Left ventricle myocardium inferior (tissue), 1 donor: Measurements from ENCODE around the gene PKD1. TPM values are rescaled to one million over a fixed set of nuclear protein-coding genes. Genes with fewer than 3 reads are reported as not detected.

Experiments used
- DNase-seq: peaks from one replicate; pipeline ENCODE4 v3.0.0-alpha.2; 2020
- H3K27ac ChIP-seq: fragments of 200-600 bp; replicated peaks from 2 replicates; pipeline ENCODE4 v1.8.0; 2021
- H3K27me3 ChIP-seq: fragments of 200-600 bp; 2 replicates; pipeline ENCODE4 v1.8.0; 2021; ENCODE audit warnings: low read depth
- H3K36me3 ChIP-seq: fragments of 200-600 bp; 2 replicates; pipeline ENCODE4 v1.8.0; 2021
- H3K4me1 ChIP-seq: fragments of 200-600 bp; 2 replicates; pipeline ENCODE4 v1.8.0; 2021
- H3K4me3 ChIP-seq: fragments of 200-600 bp; 2 replicates; pipeline ENCODE4 v1.8.0; 2021; ENCODE audit warnings: mild to moderate bottlenecking, moderate library complexity
- H3K9me3 ChIP-seq: fragments of 200-600 bp; replicated peaks from 2 replicates; pipeline ENCODE4 v1.8.0; 2021
- CTCF ChIP-seq: fragments of 200-600 bp; IDR thresholded peaks from 2 replicates; pipeline ENCODE4 v1.8.0; 2021; ENCODE audit warnings: antibody characterized with exemption, mild to moderate bottlenecking, borderline replicate concordance
- intact Hi-C: fragments of 100-400 bp; cut with micrococcal nuclease; formaldehyde crosslinking; loops from one replicate; pipeline ENCODE4 v1.11.0; 2022
- total RNA-seq: library from RNA; stranded (reverse); fragmentation: NEBNext Ultra II Directional; extraction: Animal tissue kit (Norgen Biotek cat#: 25700); gene quantifications from one replicate; pipeline ENCODE4 v1.2.1, GENCODE V29; 2021
- donor health status: DM: no; HTN: yes; CAD: no; lungs with severe emphysema.

Gene PKD1
- total RNA-seq, 1 donor from 2014 or later = 83.9 TPM

GRCh38 chr16:2072926-2073325 is 62.8 kb downstream of the PKD1 start:
- Histone ChIP-seq H3K4me1 (no peaks in the 10 kb centered on the region), H3K9me3 (no peaks in the 10 kb centered on the region), H3K27ac (no peak overlapping the region), H3K27me3 (no peaks in the 10 kb centered on the region), H3K36me3 (peaks cover 91% of the 10 kb centered on the region), H3K4me3 (no peak overlapping the region)
- no peak for TF ChIP-seq CTCF
- intact Hi-C loops = loop anchor here (10.0 kb wide), 1 partner anchor 172 kb away; no protein-coding TSS in a partner anchor
- no peak for DNase-seq

GRCh38 chr16:2071454-2072202 is 64.1 kb downstream of the PKD1 start:
- H3K4me1 ChIP-seq = no peaks in the 10 kb centered on the region
- DNase-seq = no peak
- no peak overlapping the region for H3K4me3 ChIP-seq
- peaks cover 91% of the 10 kb centered on the region for H3K36me3 ChIP-seq
- intact Hi-C loops = loop anchor here (10.0 kb wide), 1 partner anchor 173 kb away; no protein-coding TSS in a partner anchor
- no peak for TF ChIP-seq CTCF
- H3K9me3 ChIP-seq = no peaks in the 10 kb centered on the region
- no peaks in the 10 kb centered on the region for H3K27me3 ChIP-seq
- H3K27ac ChIP-seq = no peak overlapping the region

- no peak for TF ChIP-seq CTCF
- Histone ChIP-seq H3K27me3 (no peaks in the 10 kb centered on the region), H3K36me3 (peaks cover 91% of the 10 kb centered on the region), H3K9me3 (no peaks in the 10 kb centered on the region), H3K4me3 (no peak overlapping the region), H3K4me1 (no peaks in the 10 kb centered on the region), H3K27ac (no peak overlapping the region)
- intact Hi-C loops = loop anchor here (10.0 kb wide), 1 partner anchor 174 kb away; no protein-coding TSS in a partner anchor
- DNase-seq = no peak
These were observed 64.9 kb downstream of the PKD1 start for GRCh38 chr16:2070576-2071453.

GRCh38 chr16:2066139-2066538 is 69.6 kb downstream of the PKD1 start:
- Histone ChIP-seq H3K27ac (no peak overlapping the region), H3K36me3 (peaks cover 92% of the 10 kb centered on the region), H3K4me1 (no peaks in the 10 kb centered on the region), H3K4me3 (no peak overlapping the region), H3K9me3 (no peaks in the 10 kb centered on the region), H3K27me3 (no peaks in the 10 kb centered on the region)
- intact Hi-C loops = no loop called here
- no peak for DNase-seq
- no peak for TF ChIP-seq CTCF

GRCh38 chr16:2064368-2064945 is 71.2 kb downstream of the PKD1 start:
- DNase-seq = no peak
- Histone ChIP-seq H3K4me3 (no peak overlapping the region), H3K36me3 (peaks cover 95% of the 10 kb centered on the region), H3K4me1 (no peaks in the 10 kb centered on the region), H3K27me3 (no peaks in the 10 kb centered on the region), H3K27ac (no peak overlapping the region), H3K9me3 (no peaks in the 10 kb centered on the region)
- intact Hi-C loops = no loop called here
- TF ChIP-seq CTCF = no peak
